ENCODE measurements around the gene TBCA. TPM values are rescaled to one million over a fixed set of nuclear protein-coding genes. Genes with fewer than 3 reads are reported as not detected.

Gene TBCA
- total RNA-seq, 1 experiment from 2014 or later = 330 TPM

DNA sequence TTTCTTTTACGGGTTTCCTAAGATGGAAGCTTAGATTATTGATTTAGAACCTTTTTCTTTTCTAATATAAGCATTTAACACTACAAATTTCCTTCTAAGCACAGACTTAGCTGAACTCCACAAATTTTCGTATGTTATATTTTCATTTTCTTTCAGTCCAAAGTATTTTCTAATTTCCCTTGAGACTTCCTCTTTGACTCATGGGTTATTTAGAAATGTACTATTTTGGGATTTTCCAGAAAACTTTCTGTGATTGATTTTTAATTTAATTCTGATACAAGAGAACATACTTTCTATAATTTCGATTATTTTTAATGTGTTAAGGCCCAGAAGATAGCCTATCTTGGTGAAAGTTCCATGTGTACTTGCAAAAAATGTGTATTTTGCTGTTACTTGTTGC is 19.7 kb upstream of the TBCA start:
- no CpG with 5 or more reads among the region's 3 CpGs for WGBS (ENCODE audit: extremely low coverage, insufficient read length, low lambda C conversion rate)
- no peak overlapping the region for H2AK5ac ChIP-seq (ENCODE audit: insufficient read length, low read length)
- no peak overlapping the region for H3K9ac ChIP-seq (ENCODE audit: extremely low read depth, insufficient read length, low read length)
- H4K91ac ChIP-seq (ENCODE audit: insufficient read length, low read depth, low read length) = no peak overlapping the region
- H3K27ac Mint-ChIP-seq = no peak overlapping the region
- H2BK15ac ChIP-seq (ENCODE audit: low read depth, low read length) = no peak overlapping the region
- no peak for TF ChIP-seq CTCF (conservative IDR thresholded peaks at IDR 0.05)
- H3T11ph ChIP-seq (ENCODE audit: low read length) = no peak overlapping the region
- no peak overlapping the region for H3K18ac ChIP-seq (ENCODE audit: insufficient read length, low read depth, low read length)
- no peak overlapping the region for H3K4me2 ChIP-seq (ENCODE audit: insufficient read depth, insufficient read length, low read length)
- H2BK12ac ChIP-seq (ENCODE audit: insufficient read length, low read depth, low read length) = no peak overlapping the region
- H4K20me1 ChIP-seq (ENCODE audit: control insufficient read depth, insufficient read depth, insufficient read length) = no peaks in the 10 kb centered on the region
- peaks cover 6 to 9% (median 7%) of the 10 kb centered on the region in 3 experiments for H3K36me3 Mint-ChIP-seq (ENCODE audit: insufficient read depth in 1 of 3, low read depth in 3 of 3)
- H2BK20ac ChIP-seq (ENCODE audit: low read depth, low read length, poor library complexity, severe bottlenecking) = no peak overlapping the region
- H3K4ac ChIP-seq (ENCODE audit: low read depth, low read length) = no peak overlapping the region
- H3K79me1 ChIP-seq (ENCODE audit: insufficient read depth, low read depth, low read length, poor library complexity, severe bottlenecking) = no peaks in the 10 kb centered on the region
- no peak for DNase-seq
- H3K27ac ChIP-seq (ENCODE audit: insufficient read length, low read depth, low read length) = no peak overlapping the region
- no peaks in the 10 kb centered on the region for H3K23me2 ChIP-seq (ENCODE audit: insufficient read length, low read depth, low read length, poor library complexity, severe bottlenecking)
- no peak overlapping the region for H2BK120ac ChIP-seq (ENCODE audit: low read depth, low read length, poor library complexity, severe bottlenecking)
- no peaks in the 10 kb centered on the region for H3K4me1 ChIP-seq (ENCODE audit: insufficient read depth, low read length)
- no peak overlapping the region for H4K8ac ChIP-seq (replicated peaks; ENCODE audit: insufficient read length, low read depth, low read length)
- H2BK5ac ChIP-seq (ENCODE audit: insufficient read length, low read length) = no peak overlapping the region
- H4K5ac ChIP-seq (ENCODE audit: insufficient read length, low read depth, low read length) = no peak overlapping the region
- H3K56ac ChIP-seq (ENCODE audit: insufficient read length, low read depth, low read length) = no peak overlapping the region
- peaks cover 7 to 8% of the 10 kb centered on the region in 2 experiments for H3K4me1 Mint-ChIP-seq
- H3K27me3 ChIP-seq (ENCODE audit: insufficient read depth, low read length) = no peaks in the 10 kb centered on the region
- no peak overlapping the region for H3K14ac ChIP-seq (ENCODE audit: insufficient read depth, low read length)
- H3K9me3 Mint-ChIP-seq = peaks cover 8 to 12% of the 10 kb centered on the region in 2 experiments
- H3K4me3 Mint-ChIP-seq = no peak overlapping the region
- no peak overlapping the region for H2AFZ ChIP-seq (ENCODE audit: low read length)
- H3K23ac ChIP-seq (ENCODE audit: insufficient read length, low read depth, low read length) = no peak overlapping the region
- H3K9me3 ChIP-seq (ENCODE audit: control insufficient read depth, low read depth, low read length) = no peaks in the 10 kb centered on the region
- H3K27me3 Mint-ChIP-seq (ENCODE audit: low read depth) = peaks cover 19% of the 10 kb centered on the region
- H3K79me2 ChIP-seq (ENCODE audit: insufficient read depth, low read length) = no peaks in the 10 kb centered on the region

Data from H9 (cell line).